AG04450 (cell line): ENCODE measurements around the gene ISLR2. TPM values are rescaled to one million over a fixed set of nuclear protein-coding genes. Genes with fewer than 3 reads are reported as not detected.

Experiments used
- CTCF ChIA-PET: fragments of 300-600, 350-600 bp; formaldehyde crosslinking; extraction: SDS; loops from one replicate; lab custom pipeline; 2022; ENCODE audit warnings: antibody characterized with exemption, inconsistent platforms; lab: Charles Lee
- POLR2A ChIA-PET: fragments of 350-600 bp; formaldehyde crosslinking; extraction: SDS; loops from one replicate; lab custom pipeline; 2021; ENCODE audit warnings: antibody characterized with exemption, inconsistent platforms; lab: Yijun Ruan, JAX
- DNase-seq: peaks from one replicate; pipeline ENCODE4 v3.0.0-alpha.2; 2011; ENCODE audit warnings: low read depth, low spot score
- H3K27ac ChIP-seq: one replicate; pipeline ENCODE4 v1.5.1; 2012; ENCODE audit warnings: low read depth, low read length, control low read depth
- H3K27me3 ChIP-seq: one replicate; pipeline ENCODE4 v1.6.0; 2012; ENCODE audit warnings: low read length; ENCODE audit not compliant: control insufficient read depth, insufficient read depth
- H3K4me3 ChIP-seq: 2 replicates; pipeline ENCODE4 v1.5.1; 2011; ENCODE audit warnings: mild to moderate bottlenecking, low read depth, low read length, control low read depth
- H3K9me3 ChIP-seq: 2 replicates; pipeline ENCODE4 v1.5.1; 2012; ENCODE audit warnings: low read length; ENCODE audit not compliant: control insufficient read depth, insufficient read depth
- polyA plus RNA-seq: library from polyadenylated mRNA; depleted of rRNA; stranded (reverse); fragments of >200 nt; gene quantifications from 2 replicates; pipeline ENCODE4 v1.2.3, GENCODE V29; 2011
- TF ChIP-seq, protein P1 (sequence below): IDR thresholded peaks from 2 replicates; pipeline ENCODE4 v1.5.1; 2011; ENCODE audit warnings: low read depth, low read length, control low read depth, inconsistent platforms

The ISLR2 gene
- polyA plus RNA-seq, 1 experiment, result not detected

DNA sequence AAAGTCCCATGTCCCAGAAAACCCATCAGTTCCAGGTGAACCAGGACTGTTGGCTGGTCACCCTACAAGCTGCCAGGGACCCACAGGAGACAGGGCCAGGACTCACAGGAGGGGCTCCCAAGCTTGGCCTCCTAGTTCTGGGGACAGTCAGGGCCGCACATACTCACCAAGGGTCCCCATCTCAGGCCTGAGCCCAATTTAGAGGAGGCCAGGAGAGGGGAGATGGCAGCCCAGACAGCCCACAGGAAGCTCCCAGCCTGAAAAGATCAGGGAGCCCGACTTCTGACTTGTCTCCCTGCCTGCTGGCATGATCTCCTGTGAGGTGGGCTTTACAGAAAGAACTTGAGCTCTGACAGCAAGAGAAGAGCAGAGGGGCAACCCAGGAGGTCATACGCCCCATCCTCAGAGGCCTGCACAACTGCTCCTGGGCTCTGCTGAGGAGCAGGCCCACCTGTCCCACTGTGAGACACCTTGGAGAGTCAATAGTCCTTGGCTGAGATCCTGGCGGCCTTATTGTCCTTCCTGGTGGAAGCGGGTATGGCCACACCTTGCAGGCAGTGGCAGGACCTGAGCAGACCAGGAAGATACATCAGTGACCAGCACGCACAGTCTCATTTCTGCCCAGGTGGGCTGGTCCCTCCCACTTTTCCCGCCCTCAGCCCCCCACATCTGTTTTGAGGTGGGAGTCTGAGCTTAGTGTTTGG lies 40.6 kb downstream of the ISLR2 start:
- TF ChIP-seq, protein P1, sequence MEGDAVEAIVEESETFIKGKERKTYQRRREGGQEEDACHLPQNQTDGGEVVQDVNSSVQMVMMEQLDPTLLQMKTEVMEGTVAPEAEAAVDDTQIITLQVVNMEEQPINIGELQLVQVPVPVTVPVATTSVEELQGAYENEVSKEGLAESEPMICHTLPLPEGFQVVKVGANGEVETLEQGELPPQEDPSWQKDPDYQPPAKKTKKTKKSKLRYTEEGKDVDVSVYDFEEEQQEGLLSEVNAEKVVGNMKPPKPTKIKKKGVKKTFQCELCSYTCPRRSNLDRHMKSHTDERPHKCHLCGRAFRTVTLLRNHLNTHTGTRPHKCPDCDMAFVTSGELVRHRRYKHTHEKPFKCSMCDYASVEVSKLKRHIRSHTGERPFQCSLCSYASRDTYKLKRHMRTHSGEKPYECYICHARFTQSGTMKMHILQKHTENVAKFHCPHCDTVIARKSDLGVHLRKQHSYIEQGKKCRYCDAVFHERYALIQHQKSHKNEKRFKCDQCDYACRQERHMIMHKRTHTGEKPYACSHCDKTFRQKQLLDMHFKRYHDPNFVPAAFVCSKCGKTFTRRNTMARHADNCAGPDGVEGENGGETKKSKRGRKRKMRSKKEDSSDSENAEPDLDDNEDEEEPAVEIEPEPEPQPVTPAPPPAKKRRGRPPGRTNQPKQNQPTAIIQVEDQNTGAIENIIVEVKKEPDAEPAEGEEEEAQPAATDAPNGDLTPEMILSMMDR, result no peak
- Histone ChIP-seq H3K9me3 (no peaks in the 10 kb centered on the region; the same call in 1 of the 2 replicates), H3K4me3 (no peak overlapping the region), H3K27ac (no peak overlapping the region), H3K27me3 (peaks cover 8% of the 10 kb centered on the region)
- DNase-seq, result no peak
- POLR2A ChIA-PET, result no interaction called here
- CTCF ChIA-PET, result no interaction called here

- POLR2A ChIA-PET, result no interaction called here
Observed at GRCh38 chr15:74171965-74172541, 41.7 kb downstream of the ISLR2 start.

DNA sequence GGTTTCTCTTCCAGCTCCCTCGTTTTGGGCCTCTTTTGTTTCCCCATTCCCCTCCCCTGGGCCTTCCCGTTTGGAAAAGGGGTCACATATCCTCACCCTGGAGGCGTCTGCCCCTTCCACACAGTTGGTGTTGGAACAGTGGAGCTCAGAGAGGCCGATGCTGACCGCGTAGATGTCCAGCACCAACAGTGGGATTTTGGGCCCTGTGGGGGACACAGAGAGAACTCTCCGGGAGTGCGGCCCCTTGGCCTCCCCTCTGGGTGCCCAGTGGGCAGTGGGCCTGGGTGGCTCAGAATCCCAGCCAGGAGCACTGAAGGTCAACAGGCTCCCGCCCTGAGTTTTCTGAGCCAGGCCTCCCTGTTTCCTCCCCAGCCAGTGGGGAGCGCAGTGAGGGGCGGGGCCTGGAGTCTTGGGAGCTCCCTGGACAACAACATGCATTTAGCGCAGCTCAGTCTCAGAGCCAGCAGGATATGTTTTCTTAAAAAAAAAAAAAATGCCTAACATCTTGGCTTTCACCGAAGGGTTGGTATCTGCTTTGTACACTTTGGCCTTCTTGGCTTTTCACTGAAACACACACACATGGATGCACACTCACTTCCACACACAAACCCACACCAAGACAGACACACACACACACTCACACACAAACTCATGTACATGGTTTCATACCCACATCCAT lies 42.5 kb downstream of the ISLR2 start:
- H3K9me3 ChIP-seq, result no peaks in the 10 kb centered on the region; the same call in 1 of the 2 replicates
- no peak for DNase-seq
- peaks cover 8% of the 10 kb centered on the region for H3K27me3 ChIP-seq
- TF ChIP-seq, protein P1, result 0 out of 2 replicates have a peak, but pooled peaks have one; percentile 6
- ChIA-PET POLR2A (interaction anchor here (0.6 kb wide), 1 partner anchor 404 kb away, joined by 4 read pairs; no protein-coding TSS in a partner anchor), CTCF (interaction anchor here (1.0 to 1.1 kb wide), 2 partner anchors 28 to 148 kb away, joined by 3 read pairs; no protein-coding TSS in a partner anchor)
- H3K4me3 ChIP-seq, result no peak overlapping the region
- peak overlapping the region; percentile 41 for H3K27ac ChIP-seq

More at GRCh38 chr15:74171965-74172541, 41.7 kb downstream of the ISLR2 start:
- H3K27ac ChIP-seq, result no peak overlapping the region
- TF ChIP-seq, protein P1, result no peak
- no peak overlapping the region for H3K4me3 ChIP-seq
- no peaks in the 10 kb centered on the region; the same call in 1 of the 2 replicates for H3K9me3 ChIP-seq
- H3K27me3 ChIP-seq, result peaks cover 8% of the 10 kb centered on the region
- no peak for DNase-seq
- CTCF ChIA-PET, result interaction anchor here (1.1 kb wide), 1 partner anchor 27 kb away, joined by 3 read pairs; no protein-coding TSS in a partner anchor

- TF ChIP-seq, protein P1, result no peak
- POLR2A ChIA-PET, result interaction anchor here (0.6 kb wide), 1 partner anchor 403 kb away, joined by 4 read pairs; no protein-coding TSS in a partner anchor
- Histone ChIP-seq H3K9me3 (no peaks in the 10 kb centered on the region; the same call in 1 of the 2 replicates), H3K27me3 (peaks cover 8% of the 10 kb centered on the region), H3K4me3 (no peak within 1 kb of the TSS), H3K27ac (peak within 1 kb of the TSS; percentile 41)
- no peak for DNase-seq
- CTCF ChIA-PET, result interaction anchor here (0.5 to 1.0 kb wide), 2 partner anchors 147 to 200 kb away, joined by 3 read pairs; no protein-coding TSS in a partner anchor
Observed at GRCh38 chr15:74173380-74174218, 43.2 kb downstream of the ISLR2 start, which contains the start of gene ISLR. TSS of gene ISLR (plus strand) at chr15:74173710. CDS start at chr15:74174859, 1,149 bp downstream.
